GM23338 (cell line): ENCODE data around the gene BLM. TPM values are rescaled to one million over a fixed set of nuclear protein-coding genes. Genes with fewer than 3 reads are reported as not detected.

Source experiments
- ATAC-seq: fragments of 200-7000 bp; cut with Tn5 transposase; 3 replicates; pipeline ENCODE4 v1.9.1; 2020
- DNase-seq: peaks from one replicate; pipeline ENCODE4 v3.0.0-alpha.2; 2015; ENCODE audit warnings: low spot score
- H2AFZ ChIP-seq: fragments of 200-600 bp; sonication (generic); 2 replicates; pipeline ENCODE4 v1.8.0; 2016; ENCODE audit warnings: antibody characterized with exemption, mild to moderate bottlenecking, moderate library complexity
- H3F3A ChIP-seq: fragments of 200-600 bp; sonication (generic); replicated peaks from 2 replicates; pipeline ENCODE4 v1.8.0; 2017; ENCODE audit warnings: antibody characterized with exemption, mixed run types, low read depth
- H3K27ac ChIP-seq: fragments of 200-600 bp; sonication (generic); 2 replicates; pipeline ENCODE4 v1.6.1; 2016; ENCODE audit warnings: low read depth
- H3K27me3 ChIP-seq: fragments of 200-600 bp; sonication (generic); 2 replicates; pipeline ENCODE4 v1.8.0; 2016; ENCODE audit warnings: mild to moderate bottlenecking, mixed run types, moderate library complexity; ENCODE audit not compliant: insufficient read depth
- H3K36me3 ChIP-seq: fragments of 200-600 bp; sonication (generic); 2 replicates; pipeline ENCODE4 v1.8.0; 2016; ENCODE audit warnings: mild to moderate bottlenecking; ENCODE audit not compliant: insufficient read depth
- H3K4me1 ChIP-seq: fragments of 200-600 bp; sonication (generic); 2 replicates; pipeline ENCODE4 v1.8.0; 2016; ENCODE audit warnings: mild to moderate bottlenecking, moderate library complexity; ENCODE audit not compliant: insufficient read depth
- H3K4me2 ChIP-seq: fragments of 200-600 bp; sonication (generic); 2 replicates; pipeline ENCODE4 v1.7.1; 2017; ENCODE audit warnings: mixed run types
- H3K4me3 ChIP-seq: fragments of 200-600 bp; sonication (generic); 2 replicates; pipeline ENCODE4 v1.6.1; 2016; ENCODE audit warnings: mixed run types
- H3K79me2 ChIP-seq: fragments of 200-600 bp; sonication (generic); replicated peaks from 2 replicates; pipeline ENCODE4 v1.8.0; 2017; ENCODE audit warnings: mild to moderate bottlenecking; ENCODE audit not compliant: insufficient read depth
- H3K9me2 ChIP-seq: fragments of 200-600 bp; sonication (generic); 2 replicates; pipeline ENCODE4 v1.8.0; 2017; ENCODE audit not compliant: insufficient read depth
- H4K20me1 ChIP-seq: fragments of 200-600 bp; sonication (generic); replicated peaks from 2 replicates; pipeline ENCODE4 v1.8.0; 2017; ENCODE audit warnings: mild to moderate bottlenecking; ENCODE audit not compliant: insufficient read depth
- H3K27ac Mint-ChIP-seq: 2 replicates; pipeline ENCODE4 v1.8.0; 2020; ENCODE audit warnings: inconsistent platforms, mild to moderate bottlenecking, moderate library complexity, mixed read lengths
- H3K27me3 Mint-ChIP-seq: 3 replicates; pipeline ENCODE4 v1.8.0; 2022; ENCODE audit warnings: low read depth, mild to moderate bottlenecking, moderate library complexity, mixed read lengths, inconsistent platforms; ENCODE audit not compliant: insufficient read depth, poor library complexity
- H3K36me3 Mint-ChIP-seq: 3 replicates; pipeline ENCODE4 v1.8.0; 2021; ENCODE audit warnings: low read depth, mild to moderate bottlenecking, inconsistent platforms, moderate library complexity, mixed read lengths
- H3K4me1 Mint-ChIP-seq: 3 replicates; pipeline ENCODE4 v1.8.0; 2020; ENCODE audit warnings: mild to moderate bottlenecking, inconsistent platforms, mixed read lengths
- H3K4me3 Mint-ChIP-seq: 3 replicates; pipeline ENCODE4 v1.8.0; 2021; ENCODE audit warnings: moderate library complexity, mild to moderate bottlenecking, inconsistent platforms, mixed read lengths
- H3K9me3 Mint-ChIP-seq: 3 replicates; pipeline ENCODE4 v1.8.0; 2020; ENCODE audit warnings: moderate library complexity, mild to moderate bottlenecking, inconsistent platforms, mixed read lengths
- EZH2 ChIP-seq: fragments of 200-600 bp; sonication (generic); IDR thresholded peaks from one replicate; pipeline ENCODE4 v1.8.0; 2017; ENCODE audit warnings: antibody characterized with exemption, mild to moderate bottlenecking, low read depth; ENCODE audit not compliant: unreplicated experiment
- JUNB ChIP-seq: IDR thresholded peaks from one replicate; pipeline ENCODE4 v1.6.1; 2016; ENCODE audit warnings: antibody characterized with exemption; ENCODE audit not compliant: unreplicated experiment
- NANOG ChIP-seq: IDR thresholded peaks from 2 replicates; pipeline ENCODE4 v1.6.1; 2016; ENCODE audit warnings: antibody characterized with exemption, borderline replicate concordance
- ZNF331 ChIP-seq: fragments of 250-450 bp; sonication (Bioruptor Pico); IDR thresholded peaks from 2 replicates; pipeline ENCODE4 v1.5.0; 2020; ENCODE audit warnings: low read depth, mild to moderate bottlenecking, moderate library complexity
- polyA plus RNA-seq: library from polyadenylated mRNA; unstranded; fragments of >200 nt; fragmentation: Nextera tagmentation; extraction: Ambion mirVana; gene quantifications from 2 replicates; pipeline ENCODE4 v1.2.1, GENCODE V29; 2016
- total RNA-seq: library from RNA; depleted of rRNA; stranded (reverse); fragments of >200 nt; shearing (Covaris generic); gene quantifications from 2 replicates; pipeline ENCODE4 v1.2.3, GENCODE V29; 2014
- TF ChIP-seq, protein P1 (sequence below), 2 experiments: fragments of 200-600 bp in 1 of 2; sonication (generic) in 1 of 2; conservative IDR thresholded peaks; 2 replicates each; pipeline versions ENCODE4 v1.5.1 to v1.6.1; 2016 to 2017; ENCODE audit warnings: antibody characterized with exemption in 2 of 2, low read depth in 2 of 2, mild to moderate bottlenecking in 2 of 2, moderate library complexity in 1 of 2
- TF ChIP-seq, protein P2 (sequence below): fragments of 250-450 bp; sonication (Bioruptor Pico); IDR thresholded peaks from 2 replicates; pipeline ENCODE4 v1.5.0; 2020; ENCODE audit warnings: mild to moderate bottlenecking, moderate library complexity
- TF ChIP-seq, protein P3 (sequence below): IDR thresholded peaks from one replicate; pipeline ENCODE4 v1.6.1; 2018; ENCODE audit warnings: antibody characterized with exemption; ENCODE audit not compliant: unreplicated experiment
- TF ChIP-seq, protein P4 (sequence below): IDR thresholded peaks from 2 replicates; pipeline ENCODE4 v1.6.1; 2016; ENCODE audit warnings: antibody characterized with exemption

BLM gene
- total and polyA plus RNA-seq, 2 experiments from 2014 or later: 43.1 to 43.3 TPM

DNA sequence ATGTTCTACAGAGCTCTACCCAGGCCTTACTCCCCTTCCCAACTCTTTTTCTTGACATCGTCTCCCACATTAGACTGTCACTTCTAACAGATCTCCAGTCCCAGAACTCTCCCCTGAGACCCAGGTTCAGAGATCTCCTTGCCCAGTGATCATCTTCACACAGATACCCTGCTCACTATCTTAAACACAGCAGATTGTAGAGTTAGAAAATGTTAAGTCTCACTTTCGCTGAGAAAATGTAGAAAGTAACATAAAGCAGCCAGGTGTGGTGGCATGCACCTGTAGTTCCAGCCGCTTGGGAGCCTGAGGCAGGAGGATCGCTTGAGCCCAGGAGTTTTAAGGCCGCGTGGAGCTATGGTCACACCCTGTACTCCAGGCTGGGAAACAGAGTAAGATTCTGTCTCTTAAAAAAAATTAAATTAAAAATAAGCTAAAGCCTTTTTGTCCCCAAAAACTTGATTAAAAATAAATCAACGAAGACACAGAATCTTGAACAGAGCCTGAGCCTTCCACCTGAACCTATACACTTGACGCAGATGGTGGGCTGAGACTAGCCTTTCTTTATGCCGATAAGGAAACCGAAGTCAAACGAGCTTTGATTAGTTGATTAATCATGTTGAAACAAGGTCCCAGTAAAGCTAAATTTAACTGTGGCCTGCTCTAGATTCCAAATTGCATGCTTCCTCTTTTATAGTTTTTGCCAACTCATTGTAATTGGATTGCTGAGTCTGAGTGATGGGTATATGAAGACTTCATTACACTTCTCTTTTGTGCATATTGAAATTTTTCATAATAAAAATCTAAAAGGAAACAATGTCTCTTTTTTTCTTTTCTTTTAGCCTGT, 31.3 kb upstream of the BLM start:
- no peak overlapping the region for H3K27ac ChIP-seq
- no peak for DNase-seq
- Mint-ChIP-seq H3K4me1 (peaks cover 5% of the 10 kb centered on the region; the same call in 2 of the 3 replicates), H3K27me3 (peaks cover 9% of the 10 kb centered on the region), H3K9me3 (peaks cover 3% of the 10 kb centered on the region; the same call in 1 of the 3 replicates), H3K36me3 (peaks cover 2% of the 10 kb centered on the region; the same call in 1 of the 3 replicates), H3K4me3 (no peak overlapping the region), H3K27ac (no peak overlapping the region)
- H3K4me3 ChIP-seq: no peak overlapping the region
- H3K4me2 ChIP-seq: no peak overlapping the region
- no peaks in the 10 kb centered on the region for H3F3A ChIP-seq
- no peaks in the 10 kb centered on the region for H3K4me1 ChIP-seq
- no peak for ATAC-seq
- no peak overlapping the region for H2AFZ ChIP-seq
- no peaks in the 10 kb centered on the region; the same call in 1 of the 2 replicates for H3K36me3 ChIP-seq
- H3K9me2 ChIP-seq: no peaks in the 10 kb centered on the region; the same call in 1 of the 2 replicates
- H4K20me1 ChIP-seq: no peaks in the 10 kb centered on the region
- H3K79me2 ChIP-seq: no peaks in the 10 kb centered on the region
- H3K27me3 ChIP-seq: no peaks in the 10 kb centered on the region
- TF ChIP-seq, protein P1, sequence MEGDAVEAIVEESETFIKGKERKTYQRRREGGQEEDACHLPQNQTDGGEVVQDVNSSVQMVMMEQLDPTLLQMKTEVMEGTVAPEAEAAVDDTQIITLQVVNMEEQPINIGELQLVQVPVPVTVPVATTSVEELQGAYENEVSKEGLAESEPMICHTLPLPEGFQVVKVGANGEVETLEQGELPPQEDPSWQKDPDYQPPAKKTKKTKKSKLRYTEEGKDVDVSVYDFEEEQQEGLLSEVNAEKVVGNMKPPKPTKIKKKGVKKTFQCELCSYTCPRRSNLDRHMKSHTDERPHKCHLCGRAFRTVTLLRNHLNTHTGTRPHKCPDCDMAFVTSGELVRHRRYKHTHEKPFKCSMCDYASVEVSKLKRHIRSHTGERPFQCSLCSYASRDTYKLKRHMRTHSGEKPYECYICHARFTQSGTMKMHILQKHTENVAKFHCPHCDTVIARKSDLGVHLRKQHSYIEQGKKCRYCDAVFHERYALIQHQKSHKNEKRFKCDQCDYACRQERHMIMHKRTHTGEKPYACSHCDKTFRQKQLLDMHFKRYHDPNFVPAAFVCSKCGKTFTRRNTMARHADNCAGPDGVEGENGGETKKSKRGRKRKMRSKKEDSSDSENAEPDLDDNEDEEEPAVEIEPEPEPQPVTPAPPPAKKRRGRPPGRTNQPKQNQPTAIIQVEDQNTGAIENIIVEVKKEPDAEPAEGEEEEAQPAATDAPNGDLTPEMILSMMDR (conservative IDR thresholded peaks at IDR 0.05; ENCODE audit: low read depth in 2 of 2): no peak
- TF ChIP-seq, protein P2, sequence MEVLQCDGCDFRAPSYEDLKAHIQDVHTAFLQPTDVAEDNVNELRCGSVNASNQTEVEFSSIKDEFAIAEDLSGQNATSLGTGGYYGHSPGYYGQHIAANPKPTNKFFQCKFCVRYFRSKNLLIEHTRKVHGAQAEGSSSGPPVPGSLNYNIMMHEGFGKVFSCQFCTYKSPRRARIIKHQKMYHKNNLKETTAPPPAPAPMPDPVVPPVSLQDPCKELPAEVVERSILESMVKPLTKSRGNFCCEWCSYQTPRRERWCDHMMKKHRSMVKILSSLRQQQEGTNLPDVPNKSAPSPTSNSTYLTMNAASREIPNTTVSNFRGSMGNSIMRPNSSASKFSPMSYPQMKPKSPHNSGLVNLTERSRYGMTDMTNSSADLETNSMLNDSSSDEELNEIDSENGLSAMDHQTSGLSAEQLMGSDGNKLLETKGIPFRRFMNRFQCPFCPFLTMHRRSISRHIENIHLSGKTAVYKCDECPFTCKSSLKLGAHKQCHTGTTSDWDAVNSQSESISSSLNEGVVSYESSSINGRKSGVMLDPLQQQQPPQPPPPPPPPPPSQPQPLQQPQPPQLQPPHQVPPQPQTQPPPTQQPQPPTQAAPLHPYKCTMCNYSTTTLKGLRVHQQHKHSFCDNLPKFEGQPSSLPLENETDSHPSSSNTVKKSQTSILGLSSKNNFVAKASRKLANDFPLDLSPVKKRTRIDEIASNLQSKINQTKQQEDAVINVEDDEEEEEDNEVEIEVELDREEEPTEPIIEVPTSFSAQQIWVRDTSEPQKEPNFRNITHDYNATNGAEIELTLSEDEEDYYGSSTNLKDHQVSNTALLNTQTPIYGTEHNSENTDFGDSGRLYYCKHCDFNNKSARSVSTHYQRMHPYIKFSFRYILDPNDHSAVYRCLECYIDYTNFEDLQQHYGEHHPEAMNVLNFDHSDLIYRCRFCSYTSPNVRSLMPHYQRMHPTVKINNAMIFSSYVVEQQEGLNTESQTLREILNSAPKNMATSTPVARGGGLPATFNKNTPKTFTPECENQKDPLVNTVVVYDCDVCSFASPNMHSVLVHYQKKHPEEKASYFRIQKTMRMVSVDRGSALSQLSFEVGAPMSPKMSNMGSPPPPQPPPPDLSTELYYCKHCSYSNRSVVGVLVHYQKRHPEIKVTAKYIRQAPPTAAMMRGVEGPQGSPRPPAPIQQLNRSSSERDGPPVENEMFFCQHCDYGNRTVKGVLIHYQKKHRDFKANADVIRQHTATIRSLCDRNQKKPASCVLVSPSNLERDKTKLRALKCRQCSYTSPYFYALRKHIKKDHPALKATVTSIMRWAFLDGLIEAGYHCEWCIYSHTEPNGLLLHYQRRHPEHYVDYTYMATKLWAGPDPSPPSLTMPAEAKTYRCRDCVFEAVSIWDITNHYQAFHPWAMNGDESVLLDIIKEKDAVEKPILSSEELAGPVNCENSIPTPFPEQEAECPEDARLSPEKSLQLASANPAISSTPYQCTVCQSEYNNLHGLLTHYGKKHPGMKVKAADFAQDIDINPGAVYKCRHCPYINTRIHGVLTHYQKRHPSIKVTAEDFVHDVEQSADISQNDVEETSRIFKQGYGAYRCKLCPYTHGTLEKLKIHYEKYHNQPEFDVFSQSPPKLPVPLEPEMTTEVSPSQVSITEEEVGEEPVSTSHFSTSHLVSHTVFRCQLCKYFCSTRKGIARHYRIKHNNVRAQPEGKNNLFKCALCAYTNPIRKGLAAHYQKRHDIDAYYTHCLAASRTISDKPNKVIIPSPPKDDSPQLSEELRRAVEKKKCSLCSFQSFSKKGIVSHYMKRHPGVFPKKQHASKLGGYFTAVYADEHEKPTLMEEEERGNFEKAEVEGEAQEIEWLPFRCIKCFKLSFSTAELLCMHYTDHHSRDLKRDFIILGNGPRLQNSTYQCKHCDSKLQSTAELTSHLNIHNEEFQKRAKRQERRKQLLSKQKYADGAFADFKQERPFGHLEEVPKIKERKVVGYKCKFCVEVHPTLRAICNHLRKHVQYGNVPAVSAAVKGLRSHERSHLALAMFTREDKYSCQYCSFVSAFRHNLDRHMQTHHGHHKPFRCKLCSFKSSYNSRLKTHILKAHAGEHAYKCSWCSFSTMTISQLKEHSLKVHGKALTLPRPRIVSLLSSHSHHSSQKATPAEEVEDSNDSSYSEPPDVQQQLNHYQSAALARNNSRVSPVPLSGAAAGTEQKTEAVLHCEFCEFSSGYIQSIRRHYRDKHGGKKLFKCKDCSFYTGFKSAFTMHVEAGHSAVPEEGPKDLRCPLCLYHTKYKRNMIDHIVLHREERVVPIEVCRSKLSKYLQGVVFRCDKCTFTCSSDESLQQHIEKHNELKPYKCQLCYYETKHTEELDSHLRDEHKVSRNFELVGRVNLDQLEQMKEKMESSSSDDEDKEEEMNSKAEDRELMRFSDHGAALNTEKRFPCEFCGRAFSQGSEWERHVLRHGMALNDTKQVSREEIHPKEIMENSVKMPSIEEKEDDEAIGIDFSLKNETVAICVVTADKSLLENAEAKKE: no peak
- TF ChIP-seq JUNB: no peak
- no peak for TF ChIP-seq ZNF331 (CRISPR knock-in tag)
- TF ChIP-seq NANOG: no peak
- TF ChIP-seq EZH2: no peak
- TF ChIP-seq, protein P3, sequence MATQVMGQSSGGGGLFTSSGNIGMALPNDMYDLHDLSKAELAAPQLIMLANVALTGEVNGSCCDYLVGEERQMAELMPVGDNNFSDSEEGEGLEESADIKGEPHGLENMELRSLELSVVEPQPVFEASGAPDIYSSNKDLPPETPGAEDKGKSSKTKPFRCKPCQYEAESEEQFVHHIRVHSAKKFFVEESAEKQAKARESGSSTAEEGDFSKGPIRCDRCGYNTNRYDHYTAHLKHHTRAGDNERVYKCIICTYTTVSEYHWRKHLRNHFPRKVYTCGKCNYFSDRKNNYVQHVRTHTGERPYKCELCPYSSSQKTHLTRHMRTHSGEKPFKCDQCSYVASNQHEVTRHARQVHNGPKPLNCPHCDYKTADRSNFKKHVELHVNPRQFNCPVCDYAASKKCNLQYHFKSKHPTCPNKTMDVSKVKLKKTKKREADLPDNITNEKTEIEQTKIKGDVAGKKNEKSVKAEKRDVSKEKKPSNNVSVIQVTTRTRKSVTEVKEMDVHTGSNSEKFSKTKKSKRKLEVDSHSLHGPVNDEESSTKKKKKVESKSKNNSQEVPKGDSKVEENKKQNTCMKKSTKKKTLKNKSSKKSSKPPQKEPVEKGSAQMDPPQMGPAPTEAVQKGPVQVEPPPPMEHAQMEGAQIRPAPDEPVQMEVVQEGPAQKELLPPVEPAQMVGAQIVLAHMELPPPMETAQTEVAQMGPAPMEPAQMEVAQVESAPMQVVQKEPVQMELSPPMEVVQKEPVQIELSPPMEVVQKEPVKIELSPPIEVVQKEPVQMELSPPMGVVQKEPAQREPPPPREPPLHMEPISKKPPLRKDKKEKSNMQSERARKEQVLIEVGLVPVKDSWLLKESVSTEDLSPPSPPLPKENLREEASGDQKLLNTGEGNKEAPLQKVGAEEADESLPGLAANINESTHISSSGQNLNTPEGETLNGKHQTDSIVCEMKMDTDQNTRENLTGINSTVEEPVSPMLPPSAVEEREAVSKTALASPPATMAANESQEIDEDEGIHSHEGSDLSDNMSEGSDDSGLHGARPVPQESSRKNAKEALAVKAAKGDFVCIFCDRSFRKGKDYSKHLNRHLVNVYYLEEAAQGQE: no peak
- TF ChIP-seq, protein P4, sequence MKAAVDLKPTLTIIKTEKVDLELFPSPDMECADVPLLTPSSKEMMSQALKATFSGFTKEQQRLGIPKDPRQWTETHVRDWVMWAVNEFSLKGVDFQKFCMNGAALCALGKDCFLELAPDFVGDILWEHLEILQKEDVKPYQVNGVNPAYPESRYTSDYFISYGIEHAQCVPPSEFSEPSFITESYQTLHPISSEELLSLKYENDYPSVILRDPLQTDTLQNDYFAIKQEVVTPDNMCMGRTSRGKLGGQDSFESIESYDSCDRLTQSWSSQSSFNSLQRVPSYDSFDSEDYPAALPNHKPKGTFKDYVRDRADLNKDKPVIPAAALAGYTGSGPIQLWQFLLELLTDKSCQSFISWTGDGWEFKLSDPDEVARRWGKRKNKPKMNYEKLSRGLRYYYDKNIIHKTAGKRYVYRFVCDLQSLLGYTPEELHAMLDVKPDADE: no peak
